ENCODE results near the gene OSBP.
A peak's percentile ranks its signal among the peaks of the same experiment; 100 is the strongest.
"Not testable (repeated sequence)": the region's sequence is repeated elsewhere in the genome, so short reads cannot be mapped to it uniquely, and the experiment has no call there.

Gene OSBP

GRCh38 chr11:59552844-59553243 lies 62.7 kb downstream of the OSBP start:
- no peak for DNase-seq

GRCh38 chr11:59551659-59552521 lies 63.7 kb downstream of the OSBP start:
- DNase-seq, result peak; percentile 80

- peak; percentile 84 for DNase-seq
Measured at GRCh38 chr11:59550842-59551658, 64.5 kb downstream of the OSBP start.

- peak; percentile 97 for DNase-seq
Measured at GRCh38 chr11:59550368-59550841, 65.2 kb downstream of the OSBP start.

- no peak for DNase-seq
Measured at GRCh38 chr11:59548309-59548656, 67.3 kb downstream of the OSBP start.

- not testable (repeated sequence) for DNase-seq
Measured at GRCh38 chr11:59547605-59548308, 67.8 kb downstream of the OSBP start.

- DNase-seq, result peak; percentile 74
Measured at GRCh38 chr11:59545179-59546020, 70.2 kb downstream of the OSBP start.

- no peak for DNase-seq
Measured at GRCh38 chr11:59544869-59545178, 70.8 kb downstream of the OSBP start.

- not testable (repeated sequence) for DNase-seq
Measured at GRCh38 chr11:59543713-59544112, 71.9 kb downstream of the OSBP start.

GRCh38 chr11:59542142-59542810 lies 73.3 kb downstream of the OSBP start:
- DNase-seq, result no peak

GRCh38 chr11:59534676-59535075 lies 80.9 kb downstream of the OSBP start:
- no peak for DNase-seq

- DNase-seq, result no peak
Measured at GRCh38 chr11:59532620-59533019, 83.0 kb downstream of the OSBP start.

GRCh38 chr11:59528711-59529110 lies 86.9 kb downstream of the OSBP start:
- DNase-seq, result no peak
